Fibroblast of lung (primary cell): ENCODE data around the gene CDH5. TPM values are rescaled to one million over a fixed set of nuclear protein-coding genes. Genes with fewer than 3 reads are reported as not detected.
A peak's percentile ranks its signal among the peaks of the same experiment; 100 is the strongest.

ENCODE experiments used
- DNase-seq, 2 donors: peaks; one replicate each; pipeline versions ENCODE4 v3.0.0 to v3.0.0-alpha.2; 2010; ENCODE audit warnings: low read depth in 2 of 2
- H2AFZ ChIP-seq: 2 replicates; pipeline ENCODE4 v1.5.1; 2012; ENCODE audit warnings: low read length, control low read depth, inconsistent platforms
- H3K27ac ChIP-seq: 2 replicates; pipeline ENCODE4 v1.5.1; 2011; ENCODE audit warnings: low read length, control low read depth; ENCODE audit not compliant: insufficient read depth
- H3K27me3 ChIP-seq: 2 replicates; pipeline ENCODE4 v1.5.1; 2011; ENCODE audit warnings: mild to moderate bottlenecking, low read length; ENCODE audit not compliant: control insufficient read depth, insufficient read depth
- H3K36me3 ChIP-seq: 2 replicates; pipeline ENCODE4 v1.5.1; 2011; ENCODE audit warnings: low read length; ENCODE audit not compliant: control insufficient read depth, insufficient read depth
- H3K4me1 ChIP-seq: 2 replicates; pipeline ENCODE4 v1.5.1; 2011; ENCODE audit warnings: low read length; ENCODE audit not compliant: control insufficient read depth, insufficient read depth; ENCODE audit errors: extremely low read depth
- H3K4me2 ChIP-seq: 2 replicates; pipeline ENCODE4 v1.5.1; 2011; ENCODE audit warnings: low read length, control low read depth; ENCODE audit not compliant: insufficient read depth; ENCODE audit errors: extremely low read depth
- H3K4me3 ChIP-seq, 4 experiments: fragments of 200-600 bp in 1 of 4; sonication (generic) in 1 of 4; replicated peaks in 1 of 4; 2 replicates each; pipeline ENCODE4 v1.5.1; 2011 to 2016; ENCODE audit warnings: low read length in 4 of 4, low read depth in 3 of 4, mild to moderate bottlenecking in 3 of 4, control low read depth in 2 of 4, inconsistent platforms in 1 of 4, mixed read lengths in 1 of 4; ENCODE audit not compliant: insufficient read depth in 1 of 4; ENCODE audit errors: control extremely low read depth in 1 of 4
- H3K79me2 ChIP-seq: 2 replicates; pipeline ENCODE4 v1.5.1; 2012; ENCODE audit warnings: mild to moderate bottlenecking, low read length, inconsistent platforms; ENCODE audit not compliant: control insufficient read depth, insufficient read depth
- H3K9ac ChIP-seq: 2 replicates; pipeline ENCODE4 v1.5.1; 2011; ENCODE audit warnings: mild to moderate bottlenecking, low read length, control low read depth; ENCODE audit not compliant: insufficient read depth
- H3K9me3 ChIP-seq: 2 replicates; pipeline ENCODE4 v1.5.1; 2012; ENCODE audit warnings: low read depth, low read length; ENCODE audit not compliant: control insufficient read depth, insufficient read depth
- H4K20me1 ChIP-seq: 2 replicates; pipeline ENCODE4 v1.5.1; 2011; ENCODE audit warnings: low read length; ENCODE audit not compliant: control insufficient read depth, insufficient read depth; ENCODE audit errors: extremely low read depth
- CTCF ChIP-seq, 2 donors: IDR thresholded peaks in 1 of 2; conservative IDR thresholded peaks in 1 of 2; 1 replicate in 1 of 2; 2 replicates in 1 of 2; pipeline ENCODE4 v1.5.1; 2011 to 2012; ENCODE audit warnings: low read length in 2 of 2, control low read depth in 1 of 2, inconsistent platforms in 1 of 2, low read depth in 1 of 2, mild to moderate bottlenecking in 1 of 2
- EZH2 ChIP-seq: IDR thresholded peaks from 2 replicates; pipeline ENCODE4 v1.5.1; 2012; ENCODE audit warnings: low read length, control low read depth, mild to moderate bottlenecking; ENCODE audit errors: missing control alignments
- polyA plus RNA-seq, 2 donors: library from polyadenylated mRNA; depleted of rRNA in 1 of 2; stranded (reverse) in 1 of 2; unstranded in 1 of 2; fragments of >200 nt; gene quantifications; 2 replicates each; pipeline ENCODE4 v1.2.1, GENCODE V29; 2011 to 2012; ENCODE audit warnings: missing spikeins in 1 of 2
- total RNA-seq: library from RNA; depleted of rRNA; stranded (reverse); fragments of >200 nt; gene quantifications from 2 replicates; pipeline ENCODE4 v1.2.1, GENCODE V29; 2014

CDH5 gene
- total and polyA plus RNA-seq, 2 donors (not counting 1 experiment from before 2014, with no cell fraction given): 0.02 TPM; not detected in 1

GRCh38 chr16:66358231-66358630 lies 8.3 kb upstream of the CDH5 start:
- Histone ChIP-seq H3K79me2 (no peaks in the 10 kb centered on the region), H3K36me3 (no peaks in the 10 kb centered on the region), H3K27ac (no peak overlapping the region), H3K9me3 (no peaks in the 10 kb centered on the region), H3K4me3 (no peak overlapping the region), H2AFZ (no peak overlapping the region), H3K4me1 (no peaks in the 10 kb centered on the region), H3K4me2 (no peak overlapping the region), H3K9ac (no peak overlapping the region), H3K27me3 (peaks cover 2% of the 10 kb centered on the region), H4K20me1 (no peaks in the 10 kb centered on the region)
- no peak for DNase-seq
- TF ChIP-seq CTCF (conservative IDR thresholded peaks at IDR 0.05 in 1 of 2, IDR thresholded peaks at IDR 0.05 in 1 of 2; ENCODE audit: low read depth in 1 of 2, low read length in 2 of 2) (no peak), EZH2 (no peak)

DNA sequence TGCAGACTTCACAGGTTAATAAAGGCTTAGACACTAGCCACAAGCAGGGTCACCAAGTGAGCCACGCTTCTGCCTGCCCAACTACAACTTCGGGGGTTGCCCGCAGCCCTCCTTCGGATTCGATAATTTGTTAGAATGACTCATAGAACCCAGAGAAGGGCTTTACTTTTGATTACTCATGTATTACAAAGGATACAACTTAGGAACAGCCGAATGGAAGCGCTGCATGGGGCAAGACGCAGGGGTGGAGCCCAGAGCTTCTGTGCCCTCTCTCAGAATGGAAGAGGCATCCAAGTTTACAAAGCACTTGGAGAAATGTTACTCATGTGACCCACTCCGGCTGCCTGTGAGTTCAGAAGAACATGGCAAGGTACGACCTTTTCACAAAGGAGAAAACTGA lies 7.5 kb upstream of the CDH5 start:
- H3K9ac ChIP-seq: no peak overlapping the region
- H3K9me3 ChIP-seq: no peaks in the 10 kb centered on the region
- no peak overlapping the region for H3K27ac ChIP-seq
- DNase-seq: peak; percentile 39 to 77
- H3K36me3 ChIP-seq: no peaks in the 10 kb centered on the region
- no peak overlapping the region for H2AFZ ChIP-seq
- no peak overlapping the region for H3K4me3 ChIP-seq
- peaks cover 2% of the 10 kb centered on the region for H3K27me3 ChIP-seq
- no peaks in the 10 kb centered on the region for H4K20me1 ChIP-seq
- H3K4me1 ChIP-seq: no peaks in the 10 kb centered on the region
- no peaks in the 10 kb centered on the region for H3K79me2 ChIP-seq
- no peak overlapping the region for H3K4me2 ChIP-seq
- TF ChIP-seq EZH2 (no peak), CTCF (conservative IDR thresholded peaks at IDR 0.05 in 1 of 2, IDR thresholded peaks at IDR 0.05 in 1 of 2; ENCODE audit: low read depth in 1 of 2, low read length in 2 of 2) (no peak)

- no peak overlapping the region for H2AFZ ChIP-seq
- TF ChIP-seq EZH2 (no peak), CTCF (conservative IDR thresholded peaks at IDR 0.05 in 1 of 2, IDR thresholded peaks at IDR 0.05 in 1 of 2; ENCODE audit: low read depth in 1 of 2, low read length in 2 of 2) (no peak)
- no peaks in the 10 kb centered on the region for H3K79me2 ChIP-seq
- no peak overlapping the region for H3K4me3 ChIP-seq
- no peak overlapping the region for H3K27ac ChIP-seq
- no peak overlapping the region for H3K9ac ChIP-seq
- no peak overlapping the region for H3K4me2 ChIP-seq
- peaks cover 2% of the 10 kb centered on the region for H3K27me3 ChIP-seq
- H3K36me3 ChIP-seq: no peaks in the 10 kb centered on the region
- no peaks in the 10 kb centered on the region for H3K4me1 ChIP-seq
- no peaks in the 10 kb centered on the region for H4K20me1 ChIP-seq
- no peak for DNase-seq
- no peaks in the 10 kb centered on the region for H3K9me3 ChIP-seq
These were observed 6.5 kb upstream of the CDH5 start for GRCh38 chr16:66359811-66360608.
